Stomach (tissue), 4 donors: ENCODE data around the gene ECE1.

ENCODE experiments used
- EP300 ChIP-seq: sonication (generic); formaldehyde crosslinking; IDR thresholded peaks from one replicate; pipeline ENCODE4 v1.6.1; 2017; ENCODE audit warnings: antibody characterized with exemption
- TF ChIP-seq, protein P1 (sequence below), 7 experiments: fragments of 450-650 bp in 4 of 7; fragments of 200-600 bp in 3 of 7; sonication (generic) in 3 of 7; IDR thresholded peaks; one replicate each; pipeline ENCODE4 v1.5.1; 2016 to 2019; ENCODE audit warnings: antibody characterized with exemption in 7 of 7, control low read depth in 2 of 7, mild to moderate bottlenecking in 1 of 7

DNA sequence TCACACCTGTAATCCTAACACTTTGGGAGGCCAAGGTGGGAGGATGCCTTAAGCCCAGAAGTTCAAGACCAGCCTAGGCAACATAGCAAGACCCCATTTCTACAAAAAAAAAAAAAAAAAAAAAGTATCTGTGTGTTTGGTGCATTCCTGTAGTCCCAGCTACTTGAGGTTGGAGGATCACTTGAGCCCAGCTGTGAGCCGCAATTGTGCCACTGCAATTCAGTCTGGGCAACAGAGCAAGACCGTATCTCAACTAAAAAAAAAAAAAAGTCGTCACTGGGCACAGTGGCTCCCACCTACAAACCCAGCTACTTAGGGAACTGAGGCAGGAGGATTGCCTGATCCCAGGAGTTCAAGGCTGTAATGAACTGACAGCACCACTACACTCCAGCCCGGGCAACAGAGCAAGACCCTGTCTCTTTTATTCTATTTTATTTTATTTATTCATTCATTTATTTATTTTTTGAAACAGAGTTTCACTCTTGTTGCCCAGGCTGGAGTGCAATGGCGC is 105.0 kb downstream of the ECE1 start:
- no peak for TF ChIP-seq EP300
- TF ChIP-seq, protein P1, sequence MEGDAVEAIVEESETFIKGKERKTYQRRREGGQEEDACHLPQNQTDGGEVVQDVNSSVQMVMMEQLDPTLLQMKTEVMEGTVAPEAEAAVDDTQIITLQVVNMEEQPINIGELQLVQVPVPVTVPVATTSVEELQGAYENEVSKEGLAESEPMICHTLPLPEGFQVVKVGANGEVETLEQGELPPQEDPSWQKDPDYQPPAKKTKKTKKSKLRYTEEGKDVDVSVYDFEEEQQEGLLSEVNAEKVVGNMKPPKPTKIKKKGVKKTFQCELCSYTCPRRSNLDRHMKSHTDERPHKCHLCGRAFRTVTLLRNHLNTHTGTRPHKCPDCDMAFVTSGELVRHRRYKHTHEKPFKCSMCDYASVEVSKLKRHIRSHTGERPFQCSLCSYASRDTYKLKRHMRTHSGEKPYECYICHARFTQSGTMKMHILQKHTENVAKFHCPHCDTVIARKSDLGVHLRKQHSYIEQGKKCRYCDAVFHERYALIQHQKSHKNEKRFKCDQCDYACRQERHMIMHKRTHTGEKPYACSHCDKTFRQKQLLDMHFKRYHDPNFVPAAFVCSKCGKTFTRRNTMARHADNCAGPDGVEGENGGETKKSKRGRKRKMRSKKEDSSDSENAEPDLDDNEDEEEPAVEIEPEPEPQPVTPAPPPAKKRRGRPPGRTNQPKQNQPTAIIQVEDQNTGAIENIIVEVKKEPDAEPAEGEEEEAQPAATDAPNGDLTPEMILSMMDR (IDR thresholded peaks at IDR 0.05): no peak
